ENCODE measurements around the gene GRIK3.

The GRIK3 gene

DNA sequence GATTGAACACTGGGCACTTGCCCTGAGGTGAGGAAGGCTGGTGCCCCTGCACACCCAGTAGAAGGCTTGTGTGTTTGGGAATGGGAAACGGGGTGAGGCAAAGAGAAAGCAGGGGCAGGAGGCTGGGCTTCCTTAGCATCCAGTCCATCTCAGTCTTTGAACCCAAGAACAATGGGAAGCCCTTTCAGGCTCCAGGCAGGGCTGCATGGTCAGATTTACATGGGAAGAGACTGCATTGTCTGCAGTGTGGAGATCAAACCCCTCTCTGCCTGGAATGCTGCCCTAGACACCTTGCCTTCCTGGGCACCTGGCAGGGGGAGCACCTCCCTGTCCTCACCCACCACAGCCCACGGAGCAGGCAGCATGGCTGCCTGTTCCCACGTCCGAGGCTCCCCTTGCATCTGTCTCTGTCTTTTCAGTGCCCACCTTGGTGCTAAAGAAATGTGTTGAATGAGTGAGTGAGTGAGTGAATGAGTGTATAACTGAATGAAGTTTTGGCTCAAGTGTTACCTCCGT is 268.5 kb downstream of the GRIK3 start:
- no peak for DNase-seq (ENCODE audit: low read depth in 2 of 2)

DNA sequence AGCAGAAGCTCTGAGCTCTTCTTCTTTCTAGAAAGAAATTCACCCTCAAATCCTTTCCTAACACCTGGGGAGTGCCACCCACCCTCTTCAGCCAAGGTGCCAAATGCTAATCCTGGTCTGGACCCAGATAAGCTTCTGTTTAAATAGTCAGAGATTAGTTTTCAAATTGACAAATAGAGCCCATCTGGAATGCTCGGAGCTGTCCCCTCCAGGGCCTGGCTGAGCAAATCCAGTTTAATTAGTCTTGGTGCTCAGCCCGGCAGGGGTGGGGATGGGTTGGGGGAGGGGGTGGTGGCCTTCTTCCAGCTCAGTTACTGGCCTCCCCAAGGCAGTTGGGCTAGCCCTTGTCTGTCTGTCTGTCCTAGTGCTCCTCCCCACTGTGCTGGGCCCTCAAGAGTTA is 269.5 kb downstream of the GRIK3 start:
- no peak for DNase-seq (ENCODE audit: low read depth in 2 of 2)

DNA sequence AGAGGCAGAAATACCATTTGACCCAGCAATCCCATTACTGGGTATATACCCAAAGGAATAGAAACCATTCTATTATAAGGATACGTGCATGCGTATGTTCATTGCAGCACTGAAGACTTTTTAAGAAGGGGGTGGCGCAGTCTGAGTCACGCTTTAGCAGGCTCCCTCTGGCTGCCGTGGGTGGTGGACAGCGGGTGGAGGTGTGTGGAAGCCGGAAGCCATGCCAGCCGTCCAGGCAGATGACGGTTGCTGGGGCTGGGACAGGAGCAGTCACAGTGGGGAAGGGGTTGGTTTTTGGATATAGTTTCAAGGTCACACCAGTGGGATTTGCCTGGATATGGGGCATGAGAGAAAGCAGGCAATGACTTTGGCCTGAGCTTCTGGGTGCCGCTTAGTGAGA is 270.5 kb downstream of the GRIK3 start:
- DNase-seq (ENCODE audit: low read depth in 2 of 2) = no peak

DNA sequence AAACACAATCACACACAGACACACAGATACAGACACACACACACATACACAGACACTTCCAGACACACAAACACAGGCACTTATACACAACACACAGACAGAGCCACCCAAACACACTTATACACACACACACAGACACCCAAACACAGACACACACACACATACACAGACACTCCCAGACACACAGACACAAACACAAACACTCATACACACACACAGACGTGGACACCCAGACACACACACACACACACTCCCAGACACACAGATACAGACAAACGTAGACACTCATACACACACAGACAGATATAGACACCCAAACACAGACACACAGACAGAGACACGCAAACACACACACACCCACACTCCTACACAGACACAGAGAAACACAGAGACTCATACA is 272.1 kb downstream of the GRIK3 start:
- no peak for DNase-seq (ENCODE audit: low read depth in 2 of 2)

DNA sequence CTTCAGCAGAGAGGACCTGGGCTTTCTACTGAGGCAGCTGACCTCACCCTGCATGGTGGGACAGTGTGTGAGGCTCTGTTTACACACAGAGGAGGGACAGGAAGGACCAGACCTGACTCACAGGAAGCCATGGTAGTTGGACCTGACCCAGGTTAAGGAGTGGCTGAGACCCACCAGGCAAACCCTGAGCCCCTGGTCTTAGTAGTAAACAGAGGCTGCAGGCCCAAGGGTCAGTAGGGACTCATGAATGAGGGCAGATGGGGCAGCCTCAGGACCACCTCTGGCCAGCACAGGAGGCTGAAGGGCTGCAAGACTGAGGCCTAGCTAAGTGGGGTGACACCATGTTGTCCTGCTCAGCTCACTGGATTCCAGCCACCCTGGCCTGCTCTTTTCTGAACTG is 273.2 kb downstream of the GRIK3 start:
- DNase-seq (ENCODE audit: low read depth in 2 of 2) = no peak

DNA sequence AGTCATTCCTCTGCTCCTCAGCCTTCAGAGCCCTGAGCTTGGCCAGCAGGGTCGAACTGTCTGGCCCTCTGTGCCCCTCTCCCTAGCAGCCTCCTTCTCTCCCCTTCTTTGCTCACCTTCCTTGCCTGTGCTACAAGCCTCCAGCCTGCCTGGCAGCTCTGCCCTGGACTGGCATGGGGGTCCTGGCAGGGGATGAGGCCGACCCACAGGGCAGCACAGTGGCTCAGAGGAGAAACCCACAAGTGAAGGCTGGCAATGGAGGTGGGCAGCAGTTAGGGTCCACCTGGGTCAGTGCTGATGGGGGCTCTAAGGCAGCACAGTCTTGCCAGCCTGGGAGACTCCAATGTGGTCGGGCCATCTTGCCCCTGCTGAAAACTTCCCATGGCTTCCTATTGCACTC is 274.2 kb downstream of the GRIK3 start:
- no peak for DNase-seq (ENCODE audit: low read depth in 2 of 2)

DNA sequence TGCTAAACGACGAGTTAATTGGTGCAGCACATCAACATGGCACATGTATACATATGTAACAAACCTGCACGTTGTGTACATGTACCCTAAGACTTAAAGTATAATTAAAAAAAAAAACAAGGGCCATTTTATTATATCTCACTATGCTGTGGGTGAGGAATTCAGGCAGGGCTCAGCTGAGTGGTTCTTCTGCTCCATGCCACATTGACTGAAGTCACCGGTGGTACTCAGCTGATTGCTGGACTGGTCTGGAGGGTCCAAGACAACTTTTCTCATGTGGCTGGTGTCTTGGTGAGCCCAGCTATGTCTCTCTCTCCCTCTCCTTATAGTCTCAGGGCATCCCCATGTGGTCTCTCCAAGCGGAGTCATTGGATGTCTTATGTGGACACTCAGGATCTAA is 275.0 kb downstream of the GRIK3 start:
- no peak for DNase-seq (ENCODE audit: low read depth in 2 of 2)

DNA sequence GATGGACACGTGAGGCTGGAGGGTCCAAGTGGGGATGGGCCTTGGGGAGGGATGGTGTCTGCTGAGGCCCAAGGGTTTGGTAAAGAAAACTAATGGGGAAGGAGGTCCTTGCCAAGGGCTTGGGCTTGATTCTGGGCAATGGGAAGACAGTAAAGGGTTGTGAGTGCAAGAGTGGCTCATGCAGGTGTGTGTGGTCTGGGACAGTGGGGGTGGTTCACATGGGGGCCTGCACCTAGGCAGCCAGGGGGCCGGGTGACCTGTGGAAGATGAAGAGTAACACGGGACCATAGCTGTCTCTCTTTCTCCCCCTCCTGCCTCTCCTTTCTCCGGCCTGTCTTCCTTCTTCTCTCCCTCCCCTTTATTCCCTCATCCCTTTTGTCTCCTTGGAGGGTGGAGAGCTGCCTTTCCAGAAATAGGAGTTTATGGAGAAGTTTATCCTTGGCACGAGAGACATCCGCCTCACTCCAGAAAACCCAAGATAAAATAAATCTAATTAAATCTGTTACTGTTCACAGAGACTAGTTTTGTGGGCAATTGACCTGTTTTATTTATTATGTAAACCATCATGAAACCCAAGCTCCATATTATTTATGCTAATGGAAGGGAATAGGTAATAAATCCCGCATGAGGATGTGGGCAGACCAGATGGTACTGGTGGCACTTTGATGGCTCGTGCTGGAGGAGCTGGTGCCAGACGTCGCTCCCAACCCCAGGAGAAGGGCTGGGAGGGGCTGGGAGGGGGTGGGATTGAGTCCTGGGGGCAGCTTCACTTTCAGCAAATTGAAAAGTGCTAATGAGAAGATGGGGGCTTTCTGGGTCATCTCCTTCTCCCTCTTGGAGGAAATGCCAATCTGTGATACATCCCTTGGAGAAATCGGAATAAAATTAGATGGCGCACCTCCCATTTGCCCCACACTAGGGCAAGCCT is 278.7 kb downstream of the GRIK3 start:
- DNase-seq (ENCODE audit: low read depth in 2 of 2) = no peak

DNA sequence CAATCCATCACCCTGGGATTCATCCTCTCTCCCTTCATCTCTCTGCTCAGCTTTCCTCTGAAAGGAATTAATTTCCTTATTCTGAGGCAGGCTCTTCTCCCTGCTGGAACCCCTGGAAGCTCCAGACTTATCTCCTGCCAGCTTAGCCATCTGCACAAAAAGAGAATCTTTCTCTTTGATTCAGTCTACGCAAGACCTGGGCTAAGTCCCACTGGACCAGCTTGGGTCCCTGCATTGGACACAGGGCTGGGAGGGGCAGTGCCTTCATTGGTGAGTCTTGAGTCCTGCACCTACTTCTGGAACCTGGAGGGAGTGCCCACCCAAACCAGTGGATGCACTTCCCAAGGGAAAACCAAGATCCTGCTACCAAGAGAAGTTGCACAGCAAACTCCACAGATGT is 279.9 kb downstream of the GRIK3 start:
- DNase-seq (ENCODE audit: low read depth in 2 of 2) = no peak

DNA sequence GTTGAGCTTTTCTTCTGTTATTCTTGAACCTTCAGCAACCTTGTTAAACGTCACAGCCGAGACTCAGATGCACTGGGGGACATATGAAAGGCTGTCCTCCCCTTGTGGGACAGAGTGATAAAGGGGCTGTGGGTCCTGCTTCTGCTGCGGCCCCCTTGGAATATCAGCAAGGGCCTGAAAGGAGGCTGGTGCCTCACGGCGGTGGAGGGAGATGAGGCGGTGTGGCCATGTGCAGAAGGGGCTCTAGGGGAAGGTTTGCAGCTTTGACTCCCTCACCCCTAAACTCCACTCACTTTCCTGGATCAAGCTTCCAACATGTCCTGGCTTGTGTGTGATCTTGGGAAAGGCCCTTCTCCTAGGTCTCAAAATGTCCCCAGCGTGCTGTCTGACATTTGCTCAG is 280.9 kb downstream of the GRIK3 start:
- no peak for DNase-seq (ENCODE audit: low read depth in 2 of 2)

DNA sequence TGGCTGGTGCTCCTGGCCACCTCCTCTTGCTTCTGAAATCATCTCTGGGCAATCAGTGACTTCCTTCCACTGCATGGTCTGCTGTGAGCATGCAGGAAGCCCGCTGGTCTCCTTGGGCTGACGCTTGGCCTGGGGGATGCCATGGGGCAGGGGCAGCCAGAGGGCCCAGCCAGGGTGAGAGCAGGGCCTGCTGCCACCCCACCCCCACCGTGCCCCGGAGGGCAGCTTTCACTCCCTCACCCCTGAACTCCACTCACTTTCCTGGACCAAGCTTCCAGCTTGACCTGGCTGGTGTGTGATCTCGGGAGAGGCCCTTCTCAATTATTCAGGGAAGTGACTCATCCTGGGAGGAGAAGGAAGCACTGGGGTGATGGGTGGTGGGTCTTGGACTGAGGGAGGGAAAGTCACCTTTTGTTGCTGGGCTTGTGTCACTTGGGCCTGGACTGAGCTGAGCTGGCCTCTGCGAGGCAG is 281.4 kb downstream of the GRIK3 start:
- no peak for DNase-seq (ENCODE audit: low read depth in 2 of 2)

DNA sequence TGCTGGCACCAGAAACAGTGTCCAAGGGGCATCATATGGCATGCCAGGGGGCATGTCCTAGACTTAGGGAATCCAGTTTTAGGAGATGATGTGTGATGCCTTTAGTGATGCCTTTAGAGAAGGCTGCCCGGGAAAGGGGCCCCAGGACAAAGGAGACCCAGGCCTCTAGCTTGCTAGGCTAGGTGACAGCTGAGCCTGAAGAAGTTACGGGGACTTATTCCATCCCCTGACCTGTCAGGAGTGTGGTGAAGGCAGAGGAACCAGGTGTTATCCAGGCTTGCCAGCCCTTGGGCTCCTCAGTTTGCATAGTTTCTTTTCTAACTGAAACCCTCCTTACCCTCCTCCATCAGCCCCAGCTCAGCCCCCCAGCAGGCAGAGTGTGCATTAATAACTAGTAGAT is 281.9 kb downstream of the GRIK3 start:
- no peak for DNase-seq (ENCODE audit: low read depth in 2 of 2)

DNA sequence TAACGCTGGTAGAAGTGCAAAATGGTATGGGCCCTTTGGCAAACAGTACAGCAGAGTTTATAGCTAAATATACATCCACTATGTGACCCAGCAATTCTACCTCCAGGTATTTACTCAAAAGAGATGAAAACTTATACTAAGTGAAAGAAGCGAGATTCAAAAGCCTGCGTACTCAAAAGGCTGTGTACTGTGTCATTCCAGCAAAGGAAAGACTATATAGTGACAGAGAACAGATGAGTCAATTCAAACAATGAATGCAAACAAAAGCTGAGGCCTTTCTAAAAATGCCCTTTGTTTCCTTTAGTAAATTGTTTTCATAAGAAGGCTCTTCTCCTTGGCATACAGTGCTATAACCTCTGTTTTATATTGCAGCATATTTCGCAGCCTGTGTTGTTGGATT is 282.8 kb downstream of the GRIK3 start:
- no peak for DNase-seq (ENCODE audit: low read depth in 2 of 2)

DNA sequence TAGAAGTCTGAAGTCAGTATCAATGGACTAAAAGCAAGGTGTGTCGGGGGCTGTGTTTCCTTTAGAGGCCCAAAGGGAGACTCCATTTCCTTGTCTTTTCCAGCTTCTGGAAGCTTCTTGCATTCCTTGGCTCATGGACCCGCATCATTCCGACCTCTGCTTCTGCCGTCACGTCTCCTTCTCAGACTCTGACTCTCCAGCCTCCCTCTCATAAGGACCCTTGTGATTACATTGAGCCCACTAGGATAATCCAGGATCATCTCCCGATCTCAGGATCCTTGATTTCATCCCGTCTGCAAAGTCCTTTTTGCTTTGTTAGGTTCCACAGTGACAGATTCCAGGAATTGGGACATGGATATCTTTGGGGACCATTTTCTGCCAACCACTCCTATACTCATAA is 285.8 kb downstream of the GRIK3 start:
- no peak for DNase-seq (ENCODE audit: low read depth in 2 of 2)
